Esophagus mucosa (tissue), 1 donor: ENCODE results near the gene SMIM5. TPM values are rescaled to one million over a fixed set of nuclear protein-coding genes. Genes with fewer than 3 reads are reported as not detected.
A peak's percentile ranks its signal among the peaks of the same experiment; 100 is the strongest.

Experiments used
- ATAC-seq: fragments of 200-7000 bp; cut with Tn5 transposase; one replicate; pipeline ENCODE4 v1.9.1; 2020
- total RNA-seq: library from RNA; stranded (reverse); gene quantifications from one replicate; pipeline ENCODE4 v1.2.4, GENCODE V29; 2023
- donor health status: DM: yes; HTN: yes; CAD: no.

Gene SMIM5
- total RNA-seq, 1 donor from 2014 or later = 10.1 TPM

- ATAC-seq = no peak
Measured at GRCh38 chr17:75668489-75668888, 35.3 kb downstream of the SMIM5 start.

DNA sequence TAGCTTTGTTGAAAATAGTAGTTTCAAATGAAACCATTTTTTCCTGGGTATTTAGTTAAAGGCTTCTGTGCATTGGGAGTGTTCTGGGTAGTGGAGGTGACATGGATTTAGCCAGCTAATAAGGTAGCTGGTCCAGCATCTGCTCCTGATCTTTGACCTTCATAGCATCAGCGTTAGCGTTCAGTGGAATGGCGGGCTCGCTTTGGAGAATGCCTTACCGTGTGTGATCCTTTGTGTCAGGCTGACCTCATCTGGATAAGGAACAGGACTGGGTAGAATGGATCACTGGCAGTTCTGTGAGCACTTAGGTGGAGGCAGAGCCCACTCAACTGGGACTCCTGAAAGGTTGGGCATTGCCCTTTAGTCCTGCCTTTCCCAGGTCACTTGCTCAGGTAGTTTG, 37.6 kb downstream of the SMIM5 start:
- no peak for ATAC-seq

DNA sequence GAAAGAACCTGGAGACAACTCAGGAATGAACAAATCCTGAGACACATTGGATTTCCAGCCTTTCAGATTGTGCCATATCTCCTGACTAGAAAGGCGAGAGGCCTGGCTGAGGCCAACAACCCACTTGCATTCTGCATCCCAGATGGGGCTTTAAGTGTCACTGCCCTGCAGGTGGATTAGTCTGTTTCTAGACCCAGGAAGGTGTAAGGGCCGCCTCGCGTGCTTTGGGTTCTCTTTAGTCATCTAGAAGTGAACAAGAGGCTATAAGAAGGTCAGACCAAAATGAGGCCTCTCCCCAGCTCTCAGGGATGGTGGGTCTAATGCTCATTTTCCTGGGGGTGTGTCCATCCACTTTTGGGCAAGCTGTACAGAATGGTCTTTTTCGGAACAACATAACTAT, 38.8 kb downstream of the SMIM5 start:
- ATAC-seq = no peak

DNA sequence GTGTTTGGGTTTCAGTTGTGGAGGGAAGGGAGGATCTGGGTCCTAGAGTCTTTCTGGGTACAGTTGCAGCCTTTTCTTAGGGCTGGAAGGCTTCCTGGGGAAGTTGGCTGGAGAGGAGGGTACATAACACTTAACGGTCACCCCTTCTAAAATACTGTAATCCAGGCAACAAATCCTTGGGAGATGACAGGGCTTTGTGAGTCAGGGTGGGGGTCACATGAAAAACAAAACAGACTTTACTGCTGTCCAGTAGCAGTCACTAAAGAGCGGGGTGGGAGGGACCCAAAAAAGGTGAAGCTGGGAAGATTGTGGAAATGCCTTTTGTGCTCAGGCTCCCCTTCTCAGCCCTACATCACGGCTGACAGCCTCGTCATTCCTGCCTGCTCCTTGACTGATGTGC, 40.3 kb downstream of the SMIM5 start:
- ATAC-seq = no peak

DNA sequence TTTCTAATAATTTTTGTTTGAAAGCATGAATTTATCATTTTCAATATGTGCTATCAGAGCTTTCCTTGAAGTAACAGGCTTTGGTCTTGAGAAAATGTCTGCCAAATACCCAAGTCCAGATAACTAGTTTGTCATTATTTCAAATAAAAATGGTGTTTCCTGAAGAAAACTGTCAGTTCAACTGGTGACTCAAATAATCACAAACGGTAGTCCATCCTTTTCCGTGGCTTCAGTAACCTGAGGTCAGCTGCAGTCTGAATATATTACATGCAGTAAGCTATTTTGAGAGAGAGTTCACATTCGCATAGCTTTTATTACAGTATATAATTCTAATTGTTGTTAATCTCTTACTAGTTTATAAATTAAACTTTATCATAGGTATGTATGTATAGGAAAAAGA, 43.2 kb downstream of the SMIM5 start:
- no peak for ATAC-seq

- ATAC-seq = peak; percentile 43
Measured at GRCh38 chr17:75679706-75680211, 46.5 kb downstream of the SMIM5 start.

- no peak for ATAC-seq
Measured at GRCh38 chr17:75680431-75680830, 47.2 kb downstream of the SMIM5 start.

- ATAC-seq = no peak
Measured at GRCh38 chr17:75681289-75681688, 48.1 kb downstream of the SMIM5 start.

- ATAC-seq = peak; percentile 76
Measured at GRCh38 chr17:75683583-75683982, 50.3 kb downstream of the SMIM5 start.

DNA sequence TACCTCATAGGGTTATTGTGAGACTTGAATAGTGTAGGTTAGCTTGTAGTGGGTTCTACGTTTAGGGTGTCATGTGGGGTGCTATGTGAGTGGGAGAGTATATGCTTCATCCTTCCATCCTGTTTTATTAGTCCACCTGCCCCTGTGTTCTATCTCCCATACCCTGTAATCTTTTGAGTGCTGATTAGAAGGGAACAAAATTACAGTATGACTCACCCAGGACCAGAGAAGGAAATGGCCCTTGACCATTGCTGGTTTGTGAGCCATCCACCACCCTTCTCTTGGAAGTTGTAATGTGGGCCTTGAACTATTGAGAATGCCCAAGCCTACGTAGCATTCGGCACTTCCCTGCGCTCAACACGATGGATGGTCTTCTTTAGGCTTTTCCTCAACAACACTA, 51.0 kb downstream of the SMIM5 start:
- no peak for ATAC-seq

GRCh38 chr17:75684924-75685323, 51.7 kb downstream of the SMIM5 start:
- peak; percentile 84 for ATAC-seq

DNA sequence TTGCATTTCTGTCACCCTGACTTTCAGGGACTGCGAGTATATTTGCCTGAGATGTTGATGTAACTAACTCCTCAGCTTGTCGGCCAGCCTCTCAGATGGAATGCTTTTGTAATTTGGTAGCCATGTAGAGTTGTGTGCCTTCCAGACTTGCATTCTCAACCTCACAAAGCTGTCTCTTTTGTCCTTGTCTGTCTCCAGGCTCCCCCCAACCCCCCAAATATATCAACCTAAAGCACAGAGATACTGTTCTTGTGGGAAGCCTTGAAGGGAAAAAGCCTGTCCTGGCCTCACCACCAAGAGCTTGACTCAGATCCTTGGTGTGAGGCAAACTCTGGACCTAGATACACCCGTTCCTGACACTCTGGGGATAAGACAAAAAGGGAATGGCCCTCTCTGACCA, 52.3 kb downstream of the SMIM5 start:
- no peak for ATAC-seq

- peak; percentile 2 for ATAC-seq
Measured at GRCh38 chr17:75688209-75688825, 55.1 kb downstream of the SMIM5 start.

GRCh38 chr17:75689441-75689873, 56.2 kb downstream of the SMIM5 start:
- ATAC-seq = peak; percentile 78

Other genes with a start within 250 kb of the SMIM5 start
- gene GRB2, start 227.8 kb upstream of the SMIM5 start, total RNA-seq = 64.4 TPM
- gene TMEM94, start 176.8 kb upstream of the SMIM5 start, total RNA-seq = 36.2 TPM
- 13.9 TPM for gene CASKIN2, start 117.9 kb upstream of the SMIM5 start, total RNA-seq
- 23.2 TPM for gene TSEN54, start 116.9 kb upstream of the SMIM5 start, total RNA-seq
- gene LLGL2, start 107.7 kb upstream of the SMIM5 start, total RNA-seq = 82.1 TPM
- gene MYO15B, start 45.6 kb upstream of the SMIM5 start, total RNA-seq = 15.6 TPM
- gene RECQL5, start 33.7 kb downstream of the SMIM5 start, total RNA-seq = 36.6 TPM
- gene SAP30BP, start 33.9 kb downstream of the SMIM5 start, total RNA-seq = 46.3 TPM
- 134 TPM for gene ITGB4, start 88.0 kb downstream of the SMIM5 start, total RNA-seq
- 29.1 TPM for gene GALK1, start 131.8 kb downstream of the SMIM5 start, total RNA-seq
- gene UNK, start 151.4 kb downstream of the SMIM5 start, total RNA-seq = 17.3 TPM
- 26.0 TPM for gene UNC13D, start 211.0 kb downstream of the SMIM5 start, total RNA-seq
- 57.5 TPM for gene WBP2, start 221.9 kb downstream of the SMIM5 start, total RNA-seq
- gene TRIM47, start 245.1 kb downstream of the SMIM5 start, total RNA-seq = 23.4 TPM